Natural killer cell (primary cell): Measurements from ENCODE around the gene HSPB8. TPM values are rescaled to one million over a fixed set of nuclear protein-coding genes. Genes with fewer than 3 reads are reported as not detected.

Experiments used
- ATAC-seq, 3 donors: fragments of 150-1000 bp in 2 of 3; fragments of 200-7000 bp in 1 of 3; cut with Tn5 transposase; 1 replicate in 1 of 3; 2 replicates in 2 of 3; pipeline ENCODE4 v1.10.0; 2021; ENCODE audit warnings: mild to moderate bottlenecking in 2 of 3, moderate library complexity in 2 of 3
- DNase-seq, 2 donors: peaks; one replicate each; pipeline versions ENCODE4 v3.0.0 to v3.0.0-alpha.2; 2013 to 2021; ENCODE audit warnings: mixed read lengths in 1 of 2
- H3K27ac ChIP-seq: one replicate; pipeline ENCODE4 v1.5.1; 2013; ENCODE audit warnings: mild to moderate bottlenecking, low read length
- H3K27me3 ChIP-seq: one replicate; pipeline ENCODE4 v1.6.1; 2013; ENCODE audit warnings: low read length; ENCODE audit not compliant: control insufficient read depth, insufficient read depth
- H3K36me3 ChIP-seq: one replicate; pipeline ENCODE4 v1.6.1; 2013; ENCODE audit warnings: low read length; ENCODE audit not compliant: control insufficient read depth, insufficient read depth
- H3K4me1 ChIP-seq: one replicate; pipeline ENCODE4 v1.6.1; 2013; ENCODE audit warnings: low read length; ENCODE audit not compliant: control insufficient read depth, insufficient read depth
- H3K4me3 ChIP-seq: one replicate; pipeline ENCODE4 v1.5.1; 2013; ENCODE audit warnings: low read length
- H3K9me3 ChIP-seq: one replicate; pipeline ENCODE4 v1.6.1; 2013; ENCODE audit warnings: low read length; ENCODE audit not compliant: control insufficient read depth, insufficient read depth
- H3K27ac Mint-ChIP-seq, 2 donors: one replicate each; pipeline ENCODE4 v1.8.0; 2022; ENCODE audit warnings: mild to moderate bottlenecking in 2 of 2, mixed read lengths in 2 of 2, moderate library complexity in 1 of 2
- H3K27me3 Mint-ChIP-seq, 2 donors: one replicate each; pipeline ENCODE4 v1.8.0; 2022; ENCODE audit warnings: low read depth in 2 of 2, mixed read lengths in 2 of 2
- H3K36me3 Mint-ChIP-seq: one replicate; pipeline ENCODE4 v1.8.0; 2022; ENCODE audit warnings: mixed read lengths
- H3K4me1 Mint-ChIP-seq, 2 donors: one replicate each; pipeline ENCODE4 v1.8.0; 2022; ENCODE audit warnings: mixed read lengths in 2 of 2
- H3K4me3 Mint-ChIP-seq: one replicate; pipeline ENCODE4 v1.8.0; 2022; ENCODE audit warnings: mild to moderate bottlenecking, moderate library complexity, mixed read lengths
- H3K9me3 Mint-ChIP-seq, 2 donors: one replicate each; pipeline ENCODE4 v1.8.0; 2022; ENCODE audit warnings: mixed read lengths in 2 of 2
- WGBS: methylation state at CpG from one replicate; pipeline ENCODE4 v1.1.7; 2013; ENCODE audit warnings: missing lambda C conversion rate; ENCODE audit not compliant: insufficient coverage; 5-methylcytosine and 5-hydroxymethylcytosine counted together
- intact Hi-C: fragments of 100-400 bp; cut with micrococcal nuclease; formaldehyde crosslinking; loops from one replicate; pipeline ENCODE4 v1.14.2; 2022
- total RNA-seq, 4 donors: library from RNA; stranded (reverse); fragments of 120-200 nt in 1 of 4; gene quantifications; one replicate each; pipeline versions ENCODE4 v1.2.3 to v1.2.4, GENCODE V29; 2013 to 2022
- TF ChIP-seq, protein P1 (sequence below): fragments of 200-600 bp; IDR thresholded peaks from one replicate; pipeline ENCODE4 v1.8.0; 2022; ENCODE audit warnings: antibody characterized with exemption

HSPB8 gene
- total RNA-seq, 3 donors from 2014 or later (not counting 1 experiment from before 2014, with no cell fraction given) = not detected

DNA sequence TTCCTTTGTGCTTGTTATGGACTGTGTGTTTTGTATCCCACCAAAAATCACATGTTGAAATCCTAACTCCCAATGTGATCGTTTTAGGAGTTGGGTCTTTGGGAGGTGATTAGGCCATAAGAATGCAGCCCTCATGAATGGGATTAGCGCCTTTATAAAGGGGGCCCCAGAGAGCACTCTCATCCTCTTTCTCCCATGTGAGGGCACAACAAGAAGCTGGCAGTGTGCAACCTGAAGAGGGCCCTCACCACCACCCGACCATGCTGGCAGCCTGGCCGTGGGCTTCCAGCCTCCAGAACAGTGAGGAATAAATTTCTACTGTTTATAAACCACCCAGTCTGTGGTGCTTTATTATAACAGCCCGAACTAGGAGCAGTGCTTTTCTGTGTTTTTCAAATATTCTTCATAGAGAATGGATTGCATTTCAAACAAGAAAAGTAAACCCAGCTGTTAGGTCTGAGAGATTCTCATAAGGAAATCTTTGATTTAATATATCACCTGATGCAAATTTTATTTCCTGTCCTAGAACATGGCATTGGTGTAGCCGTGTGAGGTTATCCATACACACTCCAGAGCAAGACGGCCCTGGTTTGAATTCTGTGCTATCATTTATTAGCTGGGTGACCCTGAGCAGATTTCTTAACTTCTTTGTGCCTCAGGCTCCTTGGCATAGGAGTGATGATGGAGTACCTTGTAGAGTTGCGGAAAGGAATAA lies 27.8 kb downstream of the HSPB8 start:
- no peaks in the 10 kb centered on the region for H3K4me1 ChIP-seq
- H3K36me3 ChIP-seq = no peaks in the 10 kb centered on the region
- Mint-ChIP-seq H3K9me3 (no peaks in the 10 kb centered on the region), H3K4me1 (no peaks in the 10 kb centered on the region), H3K27ac (no peak overlapping the region), H3K36me3 (no peaks in the 10 kb centered on the region), H3K27me3 (peaks cover 0 to 5% of the 10 kb centered on the region in 2 donors), H3K4me3 (no peak overlapping the region)
- no peak for ATAC-seq
- intact Hi-C loops = no loop called here
- WGBS = 75% methylated on average over 5 of the region's 8 CpGs
- TF ChIP-seq, protein P1, sequence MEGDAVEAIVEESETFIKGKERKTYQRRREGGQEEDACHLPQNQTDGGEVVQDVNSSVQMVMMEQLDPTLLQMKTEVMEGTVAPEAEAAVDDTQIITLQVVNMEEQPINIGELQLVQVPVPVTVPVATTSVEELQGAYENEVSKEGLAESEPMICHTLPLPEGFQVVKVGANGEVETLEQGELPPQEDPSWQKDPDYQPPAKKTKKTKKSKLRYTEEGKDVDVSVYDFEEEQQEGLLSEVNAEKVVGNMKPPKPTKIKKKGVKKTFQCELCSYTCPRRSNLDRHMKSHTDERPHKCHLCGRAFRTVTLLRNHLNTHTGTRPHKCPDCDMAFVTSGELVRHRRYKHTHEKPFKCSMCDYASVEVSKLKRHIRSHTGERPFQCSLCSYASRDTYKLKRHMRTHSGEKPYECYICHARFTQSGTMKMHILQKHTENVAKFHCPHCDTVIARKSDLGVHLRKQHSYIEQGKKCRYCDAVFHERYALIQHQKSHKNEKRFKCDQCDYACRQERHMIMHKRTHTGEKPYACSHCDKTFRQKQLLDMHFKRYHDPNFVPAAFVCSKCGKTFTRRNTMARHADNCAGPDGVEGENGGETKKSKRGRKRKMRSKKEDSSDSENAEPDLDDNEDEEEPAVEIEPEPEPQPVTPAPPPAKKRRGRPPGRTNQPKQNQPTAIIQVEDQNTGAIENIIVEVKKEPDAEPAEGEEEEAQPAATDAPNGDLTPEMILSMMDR = no peak
- H3K4me3 ChIP-seq = no peak overlapping the region
- no peak for DNase-seq
- H3K9me3 ChIP-seq = no peaks in the 10 kb centered on the region
- H3K27me3 ChIP-seq = no peaks in the 10 kb centered on the region
- H3K27ac ChIP-seq = no peak overlapping the region

DNA sequence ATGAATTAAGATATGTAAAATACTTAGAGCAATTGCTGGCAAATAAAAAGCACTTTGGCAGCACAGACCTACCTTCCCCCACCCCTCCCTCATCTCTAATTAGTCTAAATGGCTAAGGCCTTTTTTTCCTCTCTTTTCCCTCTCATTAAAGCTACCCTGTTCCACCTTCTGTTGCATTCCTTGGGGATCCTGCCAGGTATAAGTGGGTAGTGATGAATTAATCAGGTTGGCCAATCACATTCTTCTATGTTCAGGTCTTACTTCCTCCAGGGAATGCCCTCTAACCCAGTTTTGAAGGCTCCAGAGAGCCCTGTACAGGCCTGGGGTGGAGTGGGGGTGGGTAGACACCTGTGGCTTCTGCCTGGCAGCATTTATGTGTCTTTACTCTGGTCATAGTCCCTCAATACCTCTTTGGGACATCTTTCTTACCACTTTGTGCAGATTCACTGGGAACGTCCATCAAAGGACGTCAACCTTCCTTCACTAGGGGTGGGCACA lies 28.4 kb downstream of the HSPB8 start:
- Histone ChIP-seq H3K4me1 (no peaks in the 10 kb centered on the region), H3K27ac (no peak overlapping the region), H3K36me3 (no peaks in the 10 kb centered on the region), H3K27me3 (no peaks in the 10 kb centered on the region), H3K4me3 (no peak overlapping the region), H3K9me3 (no peaks in the 10 kb centered on the region)
- Mint-ChIP-seq H3K27me3 (peaks cover 0 to 5% of the 10 kb centered on the region in 2 donors), H3K4me1 (no peaks in the 10 kb centered on the region), H3K36me3 (no peaks in the 10 kb centered on the region), H3K27ac (no peak overlapping the region), H3K4me3 (no peak overlapping the region), H3K9me3 (no peaks in the 10 kb centered on the region)
- ATAC-seq (no peak), DNase-seq (no peak)
- intact Hi-C loops = no loop called here
- TF ChIP-seq, protein P1 = no peak
- WGBS = 89% methylated on average over 2 of the region's 2 CpGs

DNA sequence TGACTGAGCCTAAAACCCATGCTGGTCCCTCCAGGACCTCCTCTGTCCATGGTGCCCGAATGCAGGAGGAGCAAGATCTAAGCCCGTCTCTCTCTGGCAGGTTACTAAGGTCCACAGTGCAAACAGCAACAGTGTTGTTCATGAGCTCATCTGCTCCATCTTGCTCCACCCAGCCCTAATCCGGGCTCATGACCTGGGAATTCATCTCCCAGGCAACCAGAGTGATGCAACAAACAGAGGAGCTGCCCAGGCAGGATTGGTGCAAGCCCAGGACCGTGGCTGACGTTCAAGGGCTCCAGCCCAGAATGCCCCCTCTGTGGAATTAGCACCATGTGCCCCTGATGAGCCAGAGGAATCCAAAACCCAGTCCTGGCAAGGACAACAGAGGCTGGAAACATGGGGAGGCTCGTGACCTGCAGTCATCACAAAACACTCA lies 29.9 kb downstream of the HSPB8 start:
- Mint-ChIP-seq H3K27me3 (peaks cover 0 to 5% of the 10 kb centered on the region in 2 donors), H3K9me3 (no peaks in the 10 kb centered on the region), H3K36me3 (no peaks in the 10 kb centered on the region), H3K4me3 (no peak overlapping the region), H3K27ac (no peak overlapping the region), H3K4me1 (no peaks in the 10 kb centered on the region)
- Histone ChIP-seq H3K27me3 (no peaks in the 10 kb centered on the region), H3K4me1 (no peaks in the 10 kb centered on the region), H3K9me3 (no peaks in the 10 kb centered on the region), H3K4me3 (no peak overlapping the region), H3K27ac (no peak overlapping the region), H3K36me3 (no peaks in the 10 kb centered on the region)
- ATAC-seq = no peak
- TF ChIP-seq, protein P1 = no peak
- 58% methylated on average over 6 of the region's 6 CpGs for WGBS
- no peak for DNase-seq
- intact Hi-C loops = no loop called here
